CD14-positive monocyte (primary cell): ENCODE measurements around the gene TRAF3IP3. TPM values are rescaled to one million over a fixed set of nuclear protein-coding genes. Genes with fewer than 3 reads are reported as not detected.

ENCODE experiments used
- DNase-seq, 3 donors: peaks; one replicate each; pipeline ENCODE4 v3.0.0-alpha.2; 2011 to 2022
- H2AFZ ChIP-seq: 2 replicates; pipeline ENCODE4 v1.6.0; 2012; ENCODE audit warnings: mild to moderate bottlenecking, low read depth, low read length, inconsistent platforms; ENCODE audit not compliant: insufficient read depth, poor library complexity, severe bottlenecking
- H3K27ac ChIP-seq, 2 donors: 1 replicate in 1 of 2; 2 replicates in 1 of 2; pipeline ENCODE4 v1.5.1; 2012 to 2013; ENCODE audit warnings: low read length in 2 of 2, control low read depth in 1 of 2, inconsistent platforms in 1 of 2, low read depth in 1 of 2, mild to moderate bottlenecking in 1 of 2
- H3K27me3 ChIP-seq, 2 donors: one replicate each; pipeline versions ENCODE4 v1.6.0 to v1.6.1; 2011 to 2013; ENCODE audit warnings: low read length in 2 of 2; ENCODE audit not compliant: control insufficient read depth in 2 of 2, insufficient read depth in 2 of 2
- H3K36me3 ChIP-seq, 2 donors: replicated peaks in 1 of 2; 1 replicate in 1 of 2; 2 replicates in 1 of 2; pipeline versions ENCODE4 v1.5.1 to v1.6.1; 2012 to 2013; ENCODE audit warnings: low read length in 2 of 2, control low read depth in 1 of 2, inconsistent platforms in 1 of 2, mild to moderate bottlenecking in 1 of 2; ENCODE audit not compliant: insufficient read depth in 2 of 2, control insufficient read depth in 1 of 2
- H3K4me1 ChIP-seq, 2 donors: 1 replicate in 1 of 2; 2 replicates in 1 of 2; pipeline versions ENCODE4 v1.5.1 to v1.6.1; 2012 to 2013; ENCODE audit warnings: low read length in 2 of 2, control low read depth in 1 of 2, inconsistent platforms in 1 of 2, mild to moderate bottlenecking in 1 of 2, moderate library complexity in 1 of 2; ENCODE audit not compliant: insufficient read depth in 2 of 2, control insufficient read depth in 1 of 2
- H3K4me2 ChIP-seq: replicated peaks from 2 replicates; pipeline ENCODE3; 2012; ENCODE audit warnings: low read length, moderate library complexity, mild to moderate bottlenecking; ENCODE audit not compliant: poor library complexity, severe bottlenecking; ENCODE audit errors: extremely low read depth
- H3K4me3 ChIP-seq, 3 experiments: fragments of 200-600 bp in 1 of 3; sonication (generic) in 1 of 3; replicated peaks in 1 of 3; 1 replicate in 2 of 3; 2 replicates in 1 of 3; pipeline ENCODE4 v1.5.1; 2011 to 2013; ENCODE audit warnings: low read length in 3 of 3, mild to moderate bottlenecking in 3 of 3, control low read depth in 2 of 3, low read depth in 2 of 3, inconsistent platforms in 1 of 3, moderate library complexity in 1 of 3
- H3K79me2 ChIP-seq: 2 replicates; pipeline ENCODE4 v1.6.0; 2012; ENCODE audit warnings: mild to moderate bottlenecking, control low read depth, inconsistent platforms, low read length, moderate library complexity; ENCODE audit not compliant: insufficient read depth
- H3K9ac ChIP-seq: 2 replicates; pipeline ENCODE4 v1.6.0; 2017; ENCODE audit warnings: low read length, mild to moderate bottlenecking; ENCODE audit not compliant: insufficient read depth, poor library complexity, severe bottlenecking
- H3K9me3 ChIP-seq, 2 donors: replicated peaks in 1 of 2; 1 replicate in 1 of 2; 2 replicates in 1 of 2; pipeline versions ENCODE4 v1.5.1 to v1.6.1; 2012 to 2013; ENCODE audit warnings: low read length in 2 of 2, control low read depth in 1 of 2; ENCODE audit not compliant: control insufficient read depth in 1 of 2, insufficient read depth in 1 of 2
- H4K20me1 ChIP-seq: 2 replicates; pipeline ENCODE4 v1.6.0; 2012; ENCODE audit warnings: mild to moderate bottlenecking, low read length, control low read depth, moderate library complexity; ENCODE audit not compliant: insufficient read depth
- H3K27ac Mint-ChIP-seq, 7 donors: one replicate each; pipeline ENCODE4 v1.8.0; 2020; ENCODE audit warnings: mild to moderate bottlenecking in 7 of 7, mixed read lengths in 7 of 7, moderate library complexity in 6 of 7, inconsistent platforms in 2 of 7
- H3K27me3 Mint-ChIP-seq, 3 donors: one replicate each; pipeline ENCODE4 v1.8.0; 2021 to 2022; ENCODE audit warnings: low read depth in 3 of 3, mild to moderate bottlenecking in 3 of 3, mixed read lengths in 3 of 3, moderate library complexity in 3 of 3, inconsistent platforms in 1 of 3
- H3K36me3 Mint-ChIP-seq, 2 donors: one replicate each; pipeline ENCODE4 v1.8.0; 2020; ENCODE audit warnings: mixed read lengths in 2 of 2, inconsistent platforms in 1 of 2, mild to moderate bottlenecking in 1 of 2
- H3K4me1 Mint-ChIP-seq: one replicate; pipeline ENCODE4 v1.8.0; 2020; ENCODE audit warnings: mild to moderate bottlenecking, mixed read lengths
- H3K4me3 Mint-ChIP-seq, 2 donors: one replicate each; pipeline ENCODE4 v1.8.0; 2020; ENCODE audit warnings: mild to moderate bottlenecking in 2 of 2, mixed read lengths in 2 of 2, moderate library complexity in 1 of 2
- H3K9me3 Mint-ChIP-seq, 7 donors: one replicate each; pipeline ENCODE4 v1.8.0; 2020 to 2022; ENCODE audit warnings: mixed read lengths in 7 of 7, mild to moderate bottlenecking in 6 of 7, moderate library complexity in 6 of 7, inconsistent platforms in 2 of 7
- WGBS: methylation state at CpG from one replicate; pipeline ENCODE4 v1.1.5; 2013; ENCODE audit warnings: missing lambda C conversion rate; ENCODE audit not compliant: insufficient coverage; 5-methylcytosine and 5-hydroxymethylcytosine counted together
- intact Hi-C, 2 donors: fragments of 100-400 bp; cut with micrococcal nuclease; formaldehyde crosslinking; loops; one replicate each; pipeline versions ENCODE4 v1.15.0 to v1.15.1; 2023
- polyA plus RNA-seq, 3 donors: library from polyadenylated mRNA; depleted of rRNA in 1 of 3; unstranded in 2 of 3; stranded (reverse) in 1 of 3; fragments of 300-500 nt in 2 of 3; fragments of >200 nt in 1 of 3; fragmentation: Illumina TruSeq in 2 of 3; gene quantifications; 1 replicate in 2 of 3; 2 replicates in 1 of 3; pipeline ENCODE4 v1.2.3, GENCODE V29; 2012 to 2021
- TF ChIP-seq, protein P1 (sequence below): fragments of 200-600 bp; IDR thresholded peaks from one replicate; pipeline ENCODE4 v1.8.0; 2022; ENCODE audit warnings: antibody characterized with exemption, mild to moderate bottlenecking

Gene TRAF3IP3
- polyA plus RNA-seq, 3 donors = 89.3 to 266 (median 111) TPM

- Histone ChIP-seq H3K27me3 (no peaks in the 10 kb centered on the region), H3K27ac (peak overlapping the region in 1 of 2 donors; percentile 91), H3K9ac (peak overlapping the region; percentile 71), H3K4me2 (peak overlapping the region; percentile 96), H3K79me2 (peaks cover 74% of the 10 kb centered on the region), H4K20me1 (peaks cover 46% of the 10 kb centered on the region), H3K4me1 (peaks cover 83 to 91% of the 10 kb centered on the region in 2 donors), H3K36me3 (peaks cover 48 to 53% of the 10 kb centered on the region in 2 donors), H3K9me3 (no peaks in the 10 kb centered on the region), H3K4me3 (peak overlapping the region in 2 of 3 experiments; percentile 44 to 92), H2AFZ (no peak overlapping the region)
- peak overlapping the region; percentile 93 to 98 for H3K4me3 Mint-ChIP-seq
- H3K27ac Mint-ChIP-seq = peak overlapping the region; percentile 69 to 98 (median 84)
- no peak for DNase-seq
- peaks cover 83% of the 10 kb centered on the region for H3K4me1 Mint-ChIP-seq
- intact Hi-C loops = no loop called here
- peaks cover 0 to 2% (median 0%) of the 10 kb centered on the region in 3 donors for H3K27me3 Mint-ChIP-seq
- TF ChIP-seq, protein P1, sequence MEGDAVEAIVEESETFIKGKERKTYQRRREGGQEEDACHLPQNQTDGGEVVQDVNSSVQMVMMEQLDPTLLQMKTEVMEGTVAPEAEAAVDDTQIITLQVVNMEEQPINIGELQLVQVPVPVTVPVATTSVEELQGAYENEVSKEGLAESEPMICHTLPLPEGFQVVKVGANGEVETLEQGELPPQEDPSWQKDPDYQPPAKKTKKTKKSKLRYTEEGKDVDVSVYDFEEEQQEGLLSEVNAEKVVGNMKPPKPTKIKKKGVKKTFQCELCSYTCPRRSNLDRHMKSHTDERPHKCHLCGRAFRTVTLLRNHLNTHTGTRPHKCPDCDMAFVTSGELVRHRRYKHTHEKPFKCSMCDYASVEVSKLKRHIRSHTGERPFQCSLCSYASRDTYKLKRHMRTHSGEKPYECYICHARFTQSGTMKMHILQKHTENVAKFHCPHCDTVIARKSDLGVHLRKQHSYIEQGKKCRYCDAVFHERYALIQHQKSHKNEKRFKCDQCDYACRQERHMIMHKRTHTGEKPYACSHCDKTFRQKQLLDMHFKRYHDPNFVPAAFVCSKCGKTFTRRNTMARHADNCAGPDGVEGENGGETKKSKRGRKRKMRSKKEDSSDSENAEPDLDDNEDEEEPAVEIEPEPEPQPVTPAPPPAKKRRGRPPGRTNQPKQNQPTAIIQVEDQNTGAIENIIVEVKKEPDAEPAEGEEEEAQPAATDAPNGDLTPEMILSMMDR = no peak
- WGBS = no CpG with 5 or more reads among the region's 3 CpGs
- H3K36me3 Mint-ChIP-seq = peaks cover 56 to 57% of the 10 kb centered on the region in 2 donors
- no peaks in the 10 kb centered on the region for H3K9me3 Mint-ChIP-seq
Observed at GRCh38 chr1:209758400-209758799, 2.5 kb downstream of the TRAF3IP3 start.

GRCh38 chr1:209759829-209760359 is 4.0 kb downstream of the TRAF3IP3 start:
- H2AFZ ChIP-seq = no peak overlapping the region
- H3K27ac Mint-ChIP-seq = peak overlapping the region; percentile 65 to 98 (median 81)
- no peaks in the 10 kb centered on the region for H3K27me3 ChIP-seq
- no peak overlapping the region for H3K4me3 Mint-ChIP-seq
- peak overlapping the region; percentile 96 for H3K4me2 ChIP-seq
- peaks cover 88% of the 10 kb centered on the region for H3K79me2 ChIP-seq
- no peak for DNase-seq
- H3K9me3 ChIP-seq = no peaks in the 10 kb centered on the region
- H3K4me3 ChIP-seq = peak overlapping the region in 1 of 3 experiments; percentile 23
- H3K36me3 Mint-ChIP-seq = peaks cover 66 to 70% of the 10 kb centered on the region in 2 donors
- intact Hi-C loops = no loop called here
- H4K20me1 ChIP-seq = peaks cover 46% of the 10 kb centered on the region
- H3K27me3 Mint-ChIP-seq = peaks cover 0 to 2% (median 0%) of the 10 kb centered on the region in 3 donors
- H3K4me1 Mint-ChIP-seq = peaks cover 83% of the 10 kb centered on the region
- no peak overlapping the region for H3K9ac ChIP-seq
- H3K4me1 ChIP-seq = peaks cover 78 to 97% of the 10 kb centered on the region in 2 donors
- H3K9me3 Mint-ChIP-seq = no peaks in the 10 kb centered on the region
- WGBS = 100% methylated on average over 11 of the region's 12 CpGs
- H3K27ac ChIP-seq = peak overlapping the region; percentile 21 to 91
- H3K36me3 ChIP-seq = peaks cover 63 to 67% of the 10 kb centered on the region in 2 donors
- TF ChIP-seq, protein P1 = no peak
